Esophagus muscularis mucosa (tissue), 4 donors: ENCODE measurements around the gene BLCAP. TPM values are rescaled to one million over a fixed set of nuclear protein-coding genes. Genes with fewer than 3 reads are reported as not detected.
A peak's percentile ranks its signal among the peaks of the same experiment; 100 is the strongest.
"Not testable (repeated sequence)": the region's sequence is repeated elsewhere in the genome, so short reads cannot be mapped to it uniquely, and the experiment has no call there.

Experiments used
- DNase-seq: peaks from one replicate; pipeline ENCODE4 v3.0.0-alpha.2; 2017; ENCODE audit errors: extremely low spot score
- H3K27ac ChIP-seq, 4 donors: fragments of 200-600 bp; sonication (generic); replicated peaks in 1 of 4; 1 replicate in 3 of 4; 2 replicates in 1 of 4; pipeline ENCODE4 v1.5.1; 2016 to 2019; ENCODE audit warnings: mild to moderate bottlenecking in 1 of 4
- H3K27me3 ChIP-seq, 4 donors: fragments of 200-600 bp; sonication (generic); one replicate each; pipeline versions ENCODE4 v1.5.1 to v1.6.0; 2016 to 2019
- H3K36me3 ChIP-seq, 4 donors: fragments of 200-600 bp; sonication (generic); one replicate each; pipeline ENCODE4 v1.5.1; 2016 to 2019
- H3K4me1 ChIP-seq, 4 donors: fragments of 200-600 bp; sonication (generic); one replicate each; pipeline ENCODE4 v1.5.1; 2016 to 2019
- H3K4me3 ChIP-seq, 4 donors: fragments of 200-600 bp; sonication (generic); 1 replicate in 2 of 4; 2 replicates in 2 of 4; pipeline ENCODE4 v1.5.1; 2016 to 2019; ENCODE audit warnings: mild to moderate bottlenecking in 4 of 4, moderate library complexity in 1 of 4
- H3K9me3 ChIP-seq, 4 donors: fragments of 200-600 bp; sonication (generic); 1 replicate in 3 of 4; 2 replicates in 1 of 4; pipeline ENCODE4 v1.5.1; 2016 to 2019
- CTCF ChIP-seq, 3 experiments: fragments of 200-600 bp in 2 of 3; fragments of 450-650 bp in 1 of 3; sonication (generic) in 2 of 3; IDR thresholded peaks; one replicate each; pipeline ENCODE4 v1.5.1; 2017 to 2019; ENCODE audit warnings: antibody characterized with exemption in 3 of 3, mild to moderate bottlenecking in 2 of 3, moderate library complexity in 1 of 3
- EP300 ChIP-seq: sonication (generic); formaldehyde crosslinking; IDR thresholded peaks from one replicate; pipeline ENCODE4 v1.6.1; 2017; ENCODE audit warnings: antibody characterized with exemption
- POLR2A ChIP-seq: fragments of 450-650 bp; IDR thresholded peaks from one replicate; pipeline ENCODE4 v1.6.1; 2017; ENCODE audit warnings: antibody characterized with exemption, moderate library complexity, mild to moderate bottlenecking, low read depth
- POLR2AphosphoS5 ChIP-seq, 2 donors: sonication (generic); formaldehyde crosslinking; IDR thresholded peaks; one replicate each; pipeline ENCODE4 v1.6.1; 2017; ENCODE audit warnings: antibody characterized with exemption in 2 of 2
- WGBS: methylation state at CpG from one replicate; pipeline ENCODE4 v1.1.5; 2018; 5-methylcytosine and 5-hydroxymethylcytosine counted together
- intact Hi-C: fragments of 100-400 bp; cut with DNase I; formaldehyde crosslinking; loops from one replicate; pipeline ENCODE4 v1.15.1; 2023
- total RNA-seq, 4 donors: library from RNA; depleted of rRNA; stranded (reverse); fragments of >200 nt; gene quantifications; one replicate each; pipeline versions ENCODE4 v1.1.0 to v1.2.1, GENCODE V29; 2016

The BLCAP gene
- 10 to 100 TPM; 41.9 to 59.6 (median 50.9) TPM for total RNA-seq

GRCh38 chr20:37527638-37528445 is at the start of gene BLCAP:
TSS of gene BLCAP (minus strand) at chr20:37527876. CDS start at chr20:37519174, 8,702 bp downstream.
- Histone ChIP-seq H3K4me1 (peaks cover 41 to 54% (median 44%) of the 10 kb centered on the region in 4 donors), H3K36me3 (peaks cover 0 to under 1% (median 0%) of the 10 kb centered on the region in 4 donors), H3K4me3 (peak within 1 kb of the TSS; percentile 85 to 100 (median 94)), H3K9me3 (no peaks in the 10 kb centered on the region), H3K27me3 (no peaks in the 10 kb centered on the region), H3K27ac (peak within 1 kb of the TSS; percentile 93 to 97 (median 94))
- 0% methylated on average over 19 of the region's 62 CpGs for whole genome bisulfite sequencing
- TF ChIP-seq POLR2A, result peak; percentile 92
- TF ChIP-seq CTCF (IDR thresholded peaks at IDR 0.05), result no peak
- TF ChIP-seq EP300, result no peak
- peak; percentile 91 to 98 for TF ChIP-seq POLR2AphosphoS5 (IDR thresholded peaks at IDR 0.05)
- intact Hi-C loops, result loop anchor here (2.0 kb wide), 1 partner anchor 143 kb away; no protein-coding TSS in a partner anchor
- DNase-seq, result peak; percentile 97

- intact Hi-C loops, H3K4me1 ChIP-seq, H3K27ac ChIP-seq, H3K36me3 ChIP-seq, DNase-seq, H3K9me3 ChIP-seq, H3K4me3 ChIP-seq: not testable (repeated sequence)
- WGBS, result 90% methylated on average over 4 of the region's 4 CpGs
- peaks cover 0 to 43% (median 0%) of the 10 kb centered on the region in 4 donors for H3K27me3 ChIP-seq
Observed at GRCh38 chr20:37577436-37577835, 49.8 kb upstream of the BLCAP start.

- H3K27ac ChIP-seq, result no peak overlapping the region
- intact Hi-C loops, result no loop called here
- H3K4me1 ChIP-seq, result no peaks in the 10 kb centered on the region
- DNase-seq, result no peak
- H3K27me3 ChIP-seq, result peaks cover 0 to 38% (median 0%) of the 10 kb centered on the region in 4 donors
- TF ChIP-seq EP300, result no peak
- TF ChIP-seq CTCF (IDR thresholded peaks at IDR 0.05), result no peak
- no peaks in the 10 kb centered on the region for H3K9me3 ChIP-seq
- 85% methylated on average over 1 of the region's 1 CpG for WGBS
- no peak overlapping the region for H3K4me3 ChIP-seq
- no peaks in the 10 kb centered on the region for H3K36me3 ChIP-seq
Observed at GRCh38 chr20:37576911-37577310, 49.2 kb upstream of the BLCAP start.

GRCh38 chr20:37575884-37576283 is 48.2 kb upstream of the BLCAP start:
- Histone ChIP-seq H3K27me3 (peaks cover 0 to 28% (median 0%) of the 10 kb centered on the region in 4 donors), H3K36me3 (no peaks in the 10 kb centered on the region), H3K4me1 (no peaks in the 10 kb centered on the region), H3K4me3 (no peak overlapping the region), H3K9me3 (no peaks in the 10 kb centered on the region), H3K27ac (no peak overlapping the region)
- WGBS, result 50% methylated on average over 1 of the region's 1 CpG
- intact Hi-C loops, result no loop called here
- no peak for DNase-seq
- no peak for TF ChIP-seq EP300
- TF ChIP-seq POLR2A, result no peak
- TF ChIP-seq CTCF (IDR thresholded peaks at IDR 0.05), result no peak
- TF ChIP-seq POLR2AphosphoS5 (IDR thresholded peaks at IDR 0.05), result no peak

GRCh38 chr20:37574199-37574890 is 46.7 kb upstream of the BLCAP start:
- no peaks in the 10 kb centered on the region for H3K36me3 ChIP-seq
- no peaks in the 10 kb centered on the region for H3K4me1 ChIP-seq
- no peak for DNase-seq
- intact Hi-C loops, result no loop called here
- WGBS, result 100% methylated on average over 1 of the region's 5 CpGs
- peaks cover 0 to 18% (median 0%) of the 10 kb centered on the region in 4 donors for H3K27me3 ChIP-seq
- TF ChIP-seq POLR2A (no peak), POLR2AphosphoS5 (IDR thresholded peaks at IDR 0.05) (no peak), CTCF (IDR thresholded peaks at IDR 0.05) (no peak), EP300 (no peak)
- no peaks in the 10 kb centered on the region for H3K9me3 ChIP-seq
- H3K27ac ChIP-seq, result no peak overlapping the region
- H3K4me3 ChIP-seq, result no peak overlapping the region
